MCF 10A (cell line): ENCODE data around the gene ZNFX1. TPM values are rescaled to one million over a fixed set of nuclear protein-coding genes. Genes with fewer than 3 reads are reported as not detected.

Experiments used
- BruUV-seq: library from RNA; stranded (reverse); fragments of 400-500 nt; replicated peaks from 2 replicates; lab custom pipeline; 2021; lab: Mats Ljungman, UMichigan
- CTCF ChIA-PET: fragments of 300-600 bp; sonication (Branson Sonifier 250); formaldehyde crosslinking; extraction: SDS; loops from one replicate; lab custom pipeline; 2021; ENCODE audit warnings: antibody characterized with exemption, inconsistent platforms; lab: Yijun Ruan, JAX
- POLR2A ChIA-PET: fragments of 300-600, 350-650 bp; sonication (Branson Sonifier 250); formaldehyde crosslinking; extraction: SDS; loops from one replicate; lab custom pipeline; 2020; ENCODE audit warnings: antibody characterized with exemption, inconsistent platforms; lab: Yijun Ruan, JAX
- DNase-seq: peaks from one replicate; pipeline ENCODE4 v3.0.0-alpha.2; 2018; ENCODE audit not compliant: unreplicated experiment
- H3K27ac Mint-ChIP-seq: one replicate; pipeline ENCODE4 v1.8.0; 2022; ENCODE audit warnings: mild to moderate bottlenecking, low read depth, mixed read lengths; ENCODE audit not compliant: unreplicated experiment
- H3K27me3 Mint-ChIP-seq: one replicate; pipeline ENCODE4 v1.8.0; 2022; ENCODE audit warnings: mixed read lengths; ENCODE audit not compliant: insufficient read depth, unreplicated experiment
- H3K36me3 Mint-ChIP-seq: one replicate; pipeline ENCODE4 v1.8.0; 2022; ENCODE audit warnings: mild to moderate bottlenecking, moderate library complexity, mixed read lengths; ENCODE audit not compliant: insufficient read depth, unreplicated experiment
- H3K4me1 Mint-ChIP-seq: one replicate; pipeline ENCODE4 v1.8.0; 2022; ENCODE audit warnings: mixed read lengths; ENCODE audit not compliant: insufficient read depth, unreplicated experiment
- H3K4me3 Mint-ChIP-seq: one replicate; pipeline ENCODE4 v1.8.0; 2022; ENCODE audit warnings: mild to moderate bottlenecking, moderate library complexity, mixed read lengths; ENCODE audit not compliant: unreplicated experiment
- H3K9me3 Mint-ChIP-seq: one replicate; pipeline ENCODE4 v1.8.0; 2022; ENCODE audit warnings: mixed read lengths; ENCODE audit not compliant: unreplicated experiment
- CTCF ChIP-seq: fragments of 200-600 bp; IDR thresholded peaks from one replicate; pipeline ENCODE4 v1.8.0; 2022; ENCODE audit warnings: antibody characterized with exemption, mild to moderate bottlenecking; ENCODE audit not compliant: unreplicated experiment
- intact Hi-C: fragments of 100-400 bp; cut with micrococcal nuclease; formaldehyde crosslinking; loops from 2 replicates; pipeline ENCODE4 v1.14.1; 2022
- total RNA-seq: library from RNA; stranded (reverse); gene quantifications from 2 replicates; pipeline ENCODE4 v1.2.3, GENCODE V29; 2022

Gene ZNFX1
- total RNA-seq, 1 experiment from 2014 or later = 24.3 TPM

- H3K4me3 Mint-ChIP-seq = no peak overlapping the region
- DNase-seq = no peak
- no peaks in the 10 kb centered on the region for H3K27me3 Mint-ChIP-seq
- intact Hi-C loops = no loop called here
- H3K4me1 Mint-ChIP-seq = no peaks in the 10 kb centered on the region
- POLR2A ChIA-PET = interaction anchor here (0.6 to 1.1 kb wide), 4 partner anchors 12 to 29 kb away, joined by 3 to 6 read pairs (median 4); partner anchors contain the start of gene ZNFX1
- TSS peak; percentile 17 for BruUV-seq
- H3K9me3 Mint-ChIP-seq = no peaks in the 10 kb centered on the region
- peaks cover 98% of the 10 kb centered on the region for H3K36me3 Mint-ChIP-seq
- H3K27ac Mint-ChIP-seq = no peak overlapping the region
- TF ChIP-seq CTCF = no peak
- CTCF ChIA-PET = interaction anchor here (0.6 to 0.9 kb wide), 4 partner anchors 20 to 119 kb away, joined by 3 to 6 read pairs (median 3); no protein-coding TSS in a partner anchor
These were observed 28.8 kb downstream of the ZNFX1 start for GRCh38 chr20:49248879-49249665.

DNA sequence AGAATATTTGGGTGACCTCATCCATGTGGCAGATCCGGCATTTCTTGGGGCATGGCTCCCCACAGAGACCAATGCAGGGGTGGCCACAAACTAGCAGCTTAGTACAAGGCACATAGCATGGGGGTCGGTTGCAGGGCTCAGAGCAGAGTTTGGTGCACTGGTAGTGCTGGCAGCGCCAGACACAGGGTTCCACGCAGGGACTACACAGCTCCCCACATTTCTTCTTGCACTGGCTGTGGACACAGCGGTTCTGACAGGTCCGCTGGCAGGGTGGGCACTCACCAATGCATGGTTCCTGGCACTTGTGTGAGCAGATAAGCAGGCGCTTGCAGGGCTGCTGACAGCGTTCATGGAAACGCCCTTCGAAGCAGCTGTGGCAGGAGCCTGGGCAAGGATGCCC lies 29.6 kb downstream of the ZNFX1 start:
- Mint-ChIP-seq H3K27ac (no peak overlapping the region), H3K9me3 (no peaks in the 10 kb centered on the region), H3K4me3 (no peak overlapping the region), H3K4me1 (no peaks in the 10 kb centered on the region), H3K27me3 (no peaks in the 10 kb centered on the region), H3K36me3 (peaks cover 98% of the 10 kb centered on the region)
- DNase-seq = no peak
- TF ChIP-seq CTCF = no peak
- BruUV-seq = no TSS peak
- intact Hi-C loops = no loop called here
- CTCF ChIA-PET = interaction anchor here (0.5 to 3.5 kb wide), 5 partner anchors 13 to 1415 kb away, joined by 3 to 16 read pairs (median 4); no protein-coding TSS in a partner anchor
- POLR2A ChIA-PET = interaction anchor here (0.6 to 3.5 kb wide), 4 partner anchors 11 to 126 kb away, joined by 3 to 14 read pairs (median 6); no protein-coding TSS in a partner anchor

- Mint-ChIP-seq H3K4me1 (no peaks in the 10 kb centered on the region), H3K9me3 (no peaks in the 10 kb centered on the region), H3K27me3 (no peaks in the 10 kb centered on the region), H3K4me3 (no peak overlapping the region), H3K27ac (no peak overlapping the region), H3K36me3 (peaks cover 97% of the 10 kb centered on the region)
- BruUV-seq = no TSS peak
- no peak for TF ChIP-seq CTCF
- intact Hi-C loops = loop anchor here (2.0 kb wide), 1 partner anchor 31 kb away; the partner anchor contains the start of gene ZNFX1
- ChIA-PET CTCF (interaction anchor here (0.5 to 3.5 kb wide), 12 partner anchors 10 to 1415 kb away, joined by 3 to 18 read pairs (median 4); no protein-coding TSS in a partner anchor), POLR2A (interaction anchor here (0.7 to 3.5 kb wide), 3 partner anchors 10 to 126 kb away, joined by 3 to 14 read pairs (median 8); no protein-coding TSS in a partner anchor)
- no peak for DNase-seq
These were observed 30.1 kb downstream of the ZNFX1 start for GRCh38 chr20:49247792-49248191.

GRCh38 chr20:49247169-49247723 lies 30.6 kb downstream of the ZNFX1 start:
- CTCF ChIA-PET = interaction anchor here (0.5 to 3.5 kb wide), 13 partner anchors 9 to 690 kb away, joined by 3 to 18 read pairs (median 4); no protein-coding TSS in a partner anchor
- no peaks in the 10 kb centered on the region for H3K9me3 Mint-ChIP-seq
- no peaks in the 10 kb centered on the region for H3K27me3 Mint-ChIP-seq
- intact Hi-C loops = loop anchor here (2.0 kb wide), 1 partner anchor 32 kb away; the partner anchor contains the start of gene ZNFX1
- no peak for DNase-seq
- no peak overlapping the region for H3K27ac Mint-ChIP-seq
- peaks cover 96% of the 10 kb centered on the region for H3K36me3 Mint-ChIP-seq
- no peak overlapping the region for H3K4me3 Mint-ChIP-seq
- POLR2A ChIA-PET = interaction anchor here (0.6 to 3.5 kb wide), 7 partner anchors 10 to 33 kb away, joined by 3 to 14 read pairs (median 8); partner anchors contain the start of genes DDX27 and ZNFX1
- TF ChIP-seq CTCF = no peak
- no TSS peak for BruUV-seq
- H3K4me1 Mint-ChIP-seq = no peaks in the 10 kb centered on the region
